SK-N-SH treated with all-trans-retinoic acid at 6 μM for 48 hours (cell line): ENCODE data around the gene USP54.

Source experiments
- ATAC-seq: fragments of 200-7000 bp; cut with Tn5 transposase; 3 replicates; pipeline ENCODE4 v1.9.1; 2020; ENCODE audit warnings: mild to moderate bottlenecking, moderate library complexity
- BACH2 ChIP-seq: fragments of 250-450 bp; sonication (Bioruptor Pico); IDR thresholded peaks from 2 replicates; pipeline ENCODE4 v1.9.0; 2021; ENCODE audit warnings: mild to moderate bottlenecking, borderline replicate concordance
- CSDC2 ChIP-seq: fragments of 250-450 bp; sonication (Bioruptor Pico); IDR thresholded peaks from 2 replicates; pipeline ENCODE4 v1.5.0; 2020; ENCODE audit warnings: mild to moderate bottlenecking, moderate library complexity
- ESRRG ChIP-seq: fragments of 250-450 bp; sonication (Bioruptor Pico); IDR thresholded peaks from 2 replicates; pipeline ENCODE4 v1.6.1; 2021; ENCODE audit warnings: mild to moderate bottlenecking
- GLIS3 ChIP-seq: fragments of 250-450 bp; sonication (Bioruptor Pico); IDR thresholded peaks from 2 replicates; pipeline ENCODE4 v1.5.0; 2020; ENCODE audit warnings: mild to moderate bottlenecking, moderate library complexity
- ISL1 ChIP-seq: fragments of 250-450 bp; sonication (Bioruptor Pico); IDR thresholded peaks from 2 replicates; pipeline ENCODE4 v2.1.2; 2022; ENCODE audit warnings: mild to moderate bottlenecking, moderate library complexity
- OSR1 ChIP-seq: fragments of 250-450 bp; sonication (Bioruptor Pico); IDR thresholded peaks from 2 replicates; pipeline ENCODE4 v1.8.0; 2022; ENCODE audit warnings: moderate library complexity, mild to moderate bottlenecking, inconsistent platforms
- PPARA ChIP-seq: fragments of 250-450 bp; sonication (Bioruptor Pico); IDR thresholded peaks from 2 replicates; pipeline ENCODE4 v1.5.0; 2020; ENCODE audit warnings: mild to moderate bottlenecking, borderline replicate concordance
- RARB ChIP-seq: fragments of 250-450 bp; sonication (Bioruptor Pico); IDR thresholded peaks from 2 replicates; pipeline ENCODE4 v1.8.0; 2021; ENCODE audit warnings: mild to moderate bottlenecking, moderate library complexity
- SNAI2 ChIP-seq: fragments of 250-450 bp; sonication (Bioruptor Pico); IDR thresholded peaks from 2 replicates; pipeline ENCODE4 v1.5.0; 2020; ENCODE audit warnings: mild to moderate bottlenecking, moderate library complexity
- TCF4 ChIP-seq: fragments of 250-450 bp; sonication (Bioruptor Pico); IDR thresholded peaks from 2 replicates; pipeline ENCODE4 v1.8.0; 2021; ENCODE audit warnings: mild to moderate bottlenecking, moderate library complexity, borderline replicate concordance
- TOX ChIP-seq: fragments of 250-450 bp; sonication (Bioruptor Pico); IDR thresholded peaks from 2 replicates; pipeline ENCODE4 v1.8.0; 2021; ENCODE audit warnings: mild to moderate bottlenecking, moderate library complexity, borderline replicate concordance
- TSHZ2 ChIP-seq: fragments of 250-450 bp; sonication (Bioruptor Pico); IDR thresholded peaks from 2 replicates; pipeline ENCODE4 v1.5.0; 2020; ENCODE audit warnings: mild to moderate bottlenecking, moderate library complexity
- ZC3H10 ChIP-seq: fragments of 250-450 bp; sonication (Bioruptor Pico); IDR thresholded peaks from 2 replicates; pipeline ENCODE4 v1.5.1; 2021; ENCODE audit warnings: mild to moderate bottlenecking, moderate library complexity
- ZFP3 ChIP-seq: fragments of 250-450 bp; sonication (Bioruptor Pico); IDR thresholded peaks from 2 replicates; pipeline ENCODE4 v1.5.0; 2020; ENCODE audit warnings: mild to moderate bottlenecking, moderate library complexity
- ZFP30 ChIP-seq: fragments of 450-650 bp; formaldehyde crosslinking; IDR thresholded peaks from 2 replicates; pipeline ENCODE4 v1.5.0; 2022; ENCODE audit warnings: mild to moderate bottlenecking, moderate library complexity
- ZNF8 ChIP-seq: fragments of 450-650 bp; formaldehyde crosslinking; IDR thresholded peaks from 2 replicates; pipeline ENCODE4 v1.5.0; 2020; ENCODE audit warnings: mild to moderate bottlenecking, moderate library complexity
- TF ChIP-seq, protein P1 (sequence below): fragments of 250-450 bp; sonication (Bioruptor Pico); IDR thresholded peaks from 2 replicates; pipeline ENCODE4 v1.5.1; 2020; ENCODE audit warnings: low read depth, mild to moderate bottlenecking, moderate library complexity
- TF ChIP-seq, protein P2 (sequence below): fragments of 250-450 bp; sonication (Bioruptor Pico); IDR thresholded peaks from 2 replicates; pipeline ENCODE4 v1.8.0; 2020; ENCODE audit warnings: mild to moderate bottlenecking, moderate library complexity, borderline replicate concordance
- TF ChIP-seq, protein P3 (sequence below): fragments of 250-450 bp; sonication (Bioruptor Pico); IDR thresholded peaks from 2 replicates; pipeline ENCODE4 v1.5.1; 2021; ENCODE audit warnings: mild to moderate bottlenecking, moderate library complexity
- TF ChIP-seq, protein P4 (sequence below): fragments of 250-450 bp; sonication (Bioruptor Pico); IDR thresholded peaks from 2 replicates; pipeline ENCODE4 v1.8.0; 2021; ENCODE audit warnings: low read depth, mild to moderate bottlenecking, moderate library complexity, borderline replicate concordance

USP54 gene

GRCh38 chr10:73597346-73597745 lies 6.2 kb upstream of the USP54 start:
- no peak for ATAC-seq

DNA sequence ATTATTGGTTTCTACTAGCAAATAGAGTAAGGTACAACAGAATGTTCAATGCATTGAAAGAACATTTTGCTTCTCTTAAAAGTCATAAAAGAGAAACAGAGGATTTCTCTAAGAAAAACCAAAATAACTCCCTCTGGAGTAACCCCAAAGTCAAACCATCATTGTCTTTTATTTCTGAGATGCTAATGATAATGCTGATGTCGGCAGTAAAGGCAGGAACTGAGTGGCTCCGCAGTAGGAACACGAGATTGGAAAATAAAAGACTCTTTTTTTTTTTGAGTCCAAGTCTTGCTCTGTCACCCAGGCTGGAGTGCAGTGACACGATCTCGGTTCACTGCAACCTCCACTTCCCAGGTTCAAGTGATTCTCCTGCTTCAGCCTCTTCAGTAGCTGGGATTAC lies 2.7 kb upstream of the USP54 start:
- TF ChIP-seq ZC3H10 (CRISPR knock-in tag) (no peak), RARB (CRISPR knock-in tag) (no peak), GLIS3 (no peak), OSR1 (CRISPR knock-in tag) (no peak), ZFP3 (CRISPR knock-in tag) (no peak)
- TF ChIP-seq, protein P1, sequence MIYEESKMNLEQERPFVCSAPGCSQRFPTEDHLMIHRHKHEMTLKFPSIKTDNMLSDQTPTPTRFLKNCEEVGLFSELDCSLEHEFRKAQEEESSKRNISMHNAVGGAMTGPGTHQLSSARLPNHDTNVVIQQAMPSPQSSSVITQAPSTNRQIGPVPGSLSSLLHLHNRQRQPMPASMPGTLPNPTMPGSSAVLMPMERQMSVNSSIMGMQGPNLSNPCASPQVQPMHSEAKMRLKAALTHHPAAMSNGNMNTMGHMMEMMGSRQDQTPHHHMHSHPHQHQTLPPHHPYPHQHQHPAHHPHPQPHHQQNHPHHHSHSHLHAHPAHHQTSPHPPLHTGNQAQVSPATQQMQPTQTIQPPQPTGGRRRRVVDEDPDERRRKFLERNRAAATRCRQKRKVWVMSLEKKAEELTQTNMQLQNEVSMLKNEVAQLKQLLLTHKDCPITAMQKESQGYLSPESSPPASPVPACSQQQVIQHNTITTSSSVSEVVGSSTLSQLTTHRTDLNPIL = no peak
- TF ChIP-seq, protein P2, sequence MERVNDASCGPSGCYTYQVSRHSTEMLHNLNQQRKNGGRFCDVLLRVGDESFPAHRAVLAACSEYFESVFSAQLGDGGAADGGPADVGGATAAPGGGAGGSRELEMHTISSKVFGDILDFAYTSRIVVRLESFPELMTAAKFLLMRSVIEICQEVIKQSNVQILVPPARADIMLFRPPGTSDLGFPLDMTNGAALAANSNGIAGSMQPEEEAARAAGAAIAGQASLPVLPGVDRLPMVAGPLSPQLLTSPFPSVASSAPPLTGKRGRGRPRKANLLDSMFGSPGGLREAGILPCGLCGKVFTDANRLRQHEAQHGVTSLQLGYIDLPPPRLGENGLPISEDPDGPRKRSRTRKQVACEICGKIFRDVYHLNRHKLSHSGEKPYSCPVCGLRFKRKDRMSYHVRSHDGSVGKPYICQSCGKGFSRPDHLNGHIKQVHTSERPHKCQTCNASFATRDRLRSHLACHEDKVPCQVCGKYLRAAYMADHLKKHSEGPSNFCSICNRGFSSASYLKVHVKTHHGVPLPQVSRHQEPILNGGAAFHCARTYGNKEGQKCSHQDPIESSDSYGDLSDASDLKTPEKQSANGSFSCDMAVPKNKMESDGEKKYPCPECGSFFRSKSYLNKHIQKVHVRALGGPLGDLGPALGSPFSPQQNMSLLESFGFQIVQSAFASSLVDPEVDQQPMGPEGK (CRISPR knock-in tag) = no peak
- ATAC-seq = no peak

More at GRCh38 chr10:73597346-73597745, 6.2 kb upstream of the USP54 start:
- TF ChIP-seq CSDC2 (no peak), ZNF8 (no peak), RARB (CRISPR knock-in tag) (no peak), ESRRG (no peak), ZC3H10 (CRISPR knock-in tag) (no peak), ZFP3 (CRISPR knock-in tag) (no peak), PPARA (CRISPR knock-in tag) (no peak), SNAI2 (CRISPR knock-in tag) (no peak), TOX (no peak), ISL1 (CRISPR knock-in tag) (no peak), TSHZ2 (CRISPR knock-in tag) (no peak)
- TF ChIP-seq, protein P2 (CRISPR knock-in tag) = no peak
- TF ChIP-seq, protein P3, sequence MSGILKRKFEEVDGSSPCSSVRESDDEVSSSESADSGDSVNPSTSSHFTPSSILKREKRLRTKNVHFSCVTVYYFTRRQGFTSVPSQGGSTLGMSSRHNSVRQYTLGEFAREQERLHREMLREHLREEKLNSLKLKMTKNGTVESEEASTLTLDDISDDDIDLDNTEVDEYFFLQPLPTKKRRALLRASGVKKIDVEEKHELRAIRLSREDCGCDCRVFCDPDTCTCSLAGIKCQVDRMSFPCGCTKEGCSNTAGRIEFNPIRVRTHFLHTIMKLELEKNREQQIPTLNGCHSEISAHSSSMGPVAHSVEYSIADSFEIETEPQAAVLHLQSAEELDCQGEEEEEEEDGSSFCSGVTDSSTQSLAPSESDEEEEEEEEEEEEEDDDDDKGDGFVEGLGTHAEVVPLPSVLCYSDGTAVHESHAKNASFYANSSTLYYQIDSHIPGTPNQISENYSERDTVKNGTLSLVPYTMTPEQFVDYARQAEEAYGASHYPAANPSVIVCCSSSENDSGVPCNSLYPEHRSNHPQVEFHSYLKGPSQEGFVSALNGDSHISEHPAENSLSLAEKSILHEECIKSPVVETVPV (CRISPR knock-in tag) = no peak
- TF ChIP-seq, protein P1 = no peak
- TF ChIP-seq, protein P4, sequence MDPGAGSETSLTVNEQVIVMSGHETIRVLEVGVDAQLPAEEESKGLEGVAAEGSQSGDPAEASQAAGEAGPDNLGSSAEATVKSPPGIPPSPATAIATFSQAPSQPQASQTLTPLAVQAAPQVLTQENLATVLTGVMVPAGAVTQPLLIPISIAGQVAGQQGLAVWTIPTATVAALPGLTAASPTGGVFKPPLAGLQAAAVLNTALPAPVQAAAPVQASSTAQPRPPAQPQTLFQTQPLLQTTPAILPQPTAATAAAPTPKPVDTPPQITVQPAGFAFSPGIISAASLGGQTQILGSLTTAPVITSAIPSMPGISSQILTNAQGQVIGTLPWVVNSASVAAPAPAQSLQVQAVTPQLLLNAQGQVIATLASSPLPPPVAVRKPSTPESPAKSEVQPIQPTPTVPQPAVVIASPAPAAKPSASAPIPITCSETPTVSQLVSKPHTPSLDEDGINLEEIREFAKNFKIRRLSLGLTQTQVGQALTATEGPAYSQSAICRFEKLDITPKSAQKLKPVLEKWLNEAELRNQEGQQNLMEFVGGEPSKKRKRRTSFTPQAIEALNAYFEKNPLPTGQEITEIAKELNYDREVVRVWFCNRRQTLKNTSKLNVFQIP (CRISPR knock-in tag) = no peak

- TF ChIP-seq ZFP3 (CRISPR knock-in tag) = no peak
- no peak for TF ChIP-seq GLIS3
- no peak for TF ChIP-seq RARB (CRISPR knock-in tag)
- TF ChIP-seq TCF4 (CRISPR knock-in tag) = no peak
- no peak for TF ChIP-seq ZNF8
- TF ChIP-seq, protein P3 (CRISPR knock-in tag) = no peak
- TF ChIP-seq CSDC2 = no peak
- no peak for TF ChIP-seq BACH2 (CRISPR knock-in tag)
- TF ChIP-seq, protein P4 (CRISPR knock-in tag) = no peak
- no peak for TF ChIP-seq SNAI2 (CRISPR knock-in tag)
- TF ChIP-seq ZFP30 (CRISPR knock-in tag) = no peak
- TF ChIP-seq, all 23 proteins: peak for 0
Measured at GRCh38 chr10:73593110-73593509, 2.0 kb upstream of the USP54 start.

More at GRCh38 chr10:73593110-73593509, 2.0 kb upstream of the USP54 start:
- ATAC-seq = no peak
